GM12891 (cell line): Measurements from ENCODE around the gene ALOX15.

Source experiments
- POLR2A ChIP-seq: IDR thresholded peaks from 2 replicates; pipeline ENCODE4 v1.6.1; 2011; ENCODE audit warnings: low read depth, low read length, control low read depth
- POLR2AphosphoS5 ChIP-seq: IDR thresholded peaks from 2 replicates; pipeline ENCODE4 v1.6.1; 2011; ENCODE audit warnings: low read depth, low read length, control low read depth

DNA sequence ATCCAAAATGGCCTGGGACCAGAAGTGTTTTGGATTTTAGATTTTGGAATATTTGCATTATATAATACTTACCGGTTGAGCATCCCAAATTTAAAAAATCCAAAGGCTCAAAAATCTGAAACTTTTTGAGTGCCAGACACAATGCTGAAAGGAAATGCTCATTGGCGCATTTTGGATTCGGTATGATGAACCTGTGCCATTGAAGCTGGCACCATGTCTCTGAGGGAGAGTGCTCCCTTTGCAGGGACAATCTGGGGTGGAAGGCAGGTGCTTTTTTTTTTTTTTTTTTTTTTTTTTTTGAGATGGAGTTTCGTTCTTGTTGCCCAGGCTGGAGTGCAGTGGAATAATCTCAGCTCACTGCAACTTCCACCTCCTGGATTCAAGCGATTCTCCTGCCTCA lies 39.4 kb downstream of the ALOX15 start:
- TF ChIP-seq POLR2AphosphoS5 (no peak), POLR2A (no peak)
